Endothelial cell of umbilical vein (primary cell): Measurements from ENCODE around the gene CDK6. TPM values are rescaled to one million over a fixed set of nuclear protein-coding genes. Genes with fewer than 3 reads are reported as not detected.

ENCODE experiments used
- BruUV-seq: library from RNA; stranded (reverse); fragments of 400-500 nt; replicated peaks from 2 replicates; lab custom pipeline; 2021; lab: Mats Ljungman, UMichigan
- CTCF ChIA-PET: fragments of 300-600, 350-600 bp; sonication (Branson Sonifier 250); formaldehyde crosslinking; loops from one replicate; lab custom pipeline; 2021; ENCODE audit warnings: antibody characterized with exemption, inconsistent platforms; lab: Charles Lee
- POLR2A ChIA-PET: fragments of 300-600, 350-600 bp; sonication (Branson Sonifier 250); formaldehyde crosslinking; loops from one replicate; lab custom pipeline; 2021; ENCODE audit warnings: antibody characterized with exemption, inconsistent platforms; lab: Charles Lee
- DNase-seq: peaks from one replicate; pipeline ENCODE4 v3.0.0-alpha.2; 2011; ENCODE audit warnings: low read depth, low spot score
- FAIRE-seq: peaks from 2 replicates; lab custom pipeline; 2011; peaks lifted over from hg19 to GRCh38; lab: Jason Lieb, UNC
- H2AFZ ChIP-seq: 2 replicates; pipeline ENCODE4 v1.6.0; 2012; ENCODE audit warnings: low read depth, low read length, control low read depth, inconsistent platforms
- H3K27ac ChIP-seq: 2 replicates; pipeline ENCODE4 v1.5.1; 2011; ENCODE audit warnings: low read depth, mild to moderate bottlenecking, control low read depth, low read length, moderate library complexity; ENCODE audit not compliant: insufficient read depth
- H3K27me3 ChIP-seq, 2 experiments: 2 replicates each; pipeline versions ENCODE4 v1.6.0 to v1.6.1; 2011; ENCODE audit warnings: low read length in 2 of 2, mixed read lengths in 1 of 2; ENCODE audit not compliant: control insufficient read depth in 2 of 2, insufficient read depth in 2 of 2
- H3K36me3 ChIP-seq, 2 experiments: 2 replicates in 1 of 2; 3 replicates in 1 of 2; pipeline ENCODE4 v1.5.1; 2011; ENCODE audit warnings: low read length in 2 of 2, mild to moderate bottlenecking in 1 of 2, moderate library complexity in 1 of 2; ENCODE audit not compliant: control insufficient read depth in 2 of 2, insufficient read depth in 2 of 2; ENCODE audit errors: extremely low read depth in 1 of 2
- H3K4me1 ChIP-seq: 3 replicates; pipeline ENCODE4 v1.5.1; 2011; ENCODE audit warnings: mild to moderate bottlenecking, low read length; ENCODE audit not compliant: control insufficient read depth, insufficient read depth; ENCODE audit errors: extremely low read depth
- H3K4me2 ChIP-seq: 2 replicates; pipeline ENCODE4 v1.6.1; 2011; ENCODE audit warnings: low read length, control low read depth, mixed read lengths; ENCODE audit not compliant: insufficient read depth
- H3K4me3 ChIP-seq, 3 experiments: fragments of 200-600 bp in 1 of 3; sonication (generic), shearing (Covaris generic) in 1 of 3; replicated peaks in 1 of 3; 2 replicates each; pipeline ENCODE4 v1.5.1; 2011 to 2016; ENCODE audit warnings: control low read depth in 3 of 3, low read length in 3 of 3, mild to moderate bottlenecking in 2 of 3, inconsistent platforms in 1 of 3, low read depth in 1 of 3, moderate library complexity in 1 of 3; ENCODE audit not compliant: insufficient read depth in 1 of 3
- H3K79me2 ChIP-seq: 2 replicates; pipeline ENCODE4 v1.6.0; 2012; ENCODE audit warnings: low read length, inconsistent platforms; ENCODE audit not compliant: control insufficient read depth, insufficient read depth
- H3K9ac ChIP-seq: replicated peaks from 2 replicates; pipeline ENCODE3; 2011; ENCODE audit warnings: low read length, control low read depth; ENCODE audit not compliant: insufficient read depth; ENCODE audit errors: extremely low read depth
- H3K9me1 ChIP-seq: replicated peaks from 3 replicates; pipeline ENCODE4 v1.6.0; 2011; ENCODE audit warnings: mild to moderate bottlenecking, low read length; ENCODE audit not compliant: control insufficient read depth, insufficient read depth; ENCODE audit errors: extremely low read depth
- H3K9me3 ChIP-seq: replicated peaks from 2 replicates; pipeline ENCODE4 v1.5.1; 2012; ENCODE audit warnings: low read length, inconsistent platforms; ENCODE audit not compliant: control insufficient read depth, insufficient read depth
- H4K20me1 ChIP-seq: replicated peaks from 2 replicates; pipeline ENCODE3; 2011; ENCODE audit warnings: mild to moderate bottlenecking, low read length; ENCODE audit not compliant: control insufficient read depth, insufficient read depth; ENCODE audit errors: extremely low read depth
- CTCF ChIP-seq, 2 donors: IDR thresholded peaks; 1 replicate in 1 of 2; 2 replicates in 1 of 2; pipeline ENCODE4 v1.5.1; 2011; ENCODE audit warnings: low read length in 2 of 2, mild to moderate bottlenecking in 2 of 2, moderate library complexity in 2 of 2, control low read depth in 1 of 2, inconsistent platforms in 1 of 2, low read depth in 1 of 2; ENCODE audit not compliant: insufficient read depth in 1 of 2; ENCODE audit errors: extremely low read depth in 1 of 2
- EZH2 ChIP-seq: IDR thresholded peaks from 2 replicates; pipeline ENCODE4 v1.6.1; 2012; ENCODE audit warnings: borderline replicate concordance, low read depth, mild to moderate bottlenecking, moderate library complexity, low read length, inconsistent platforms; ENCODE audit not compliant: severe bottlenecking
- FOS ChIP-seq: IDR thresholded peaks from 2 replicates; pipeline ENCODE4 v1.6.1; 2011; ENCODE audit warnings: mild to moderate bottlenecking, low read length, moderate library complexity, borderline replicate concordance; ENCODE audit not compliant: insufficient read depth
- GATA2 ChIP-seq: IDR thresholded peaks from 2 replicates; pipeline ENCODE4 v1.7.0; 2011; ENCODE audit warnings: low read depth, mild to moderate bottlenecking, moderate library complexity, mixed read lengths, low read length; ENCODE audit not compliant: insufficient read length, insufficient read depth
- JUN ChIP-seq: IDR thresholded peaks from 2 replicates; pipeline ENCODE4 v1.6.1; 2011; ENCODE audit warnings: borderline replicate concordance, low read depth; ENCODE audit not compliant: insufficient read length, insufficient read depth
- MAX ChIP-seq: IDR thresholded peaks from 2 replicates; pipeline ENCODE4 v1.6.1; 2011; ENCODE audit not compliant: insufficient read depth, insufficient read length
- MYC ChIP-seq: IDR thresholded peaks from one replicate; pipeline ENCODE4 v1.6.1; 2011; ENCODE audit warnings: mild to moderate bottlenecking, low read depth, low read length
- POLR2A ChIP-seq: IDR thresholded peaks from 2 replicates; pipeline ENCODE4 v1.6.1; 2012; ENCODE audit warnings: low read depth, mild to moderate bottlenecking, control low read depth, low read length
- POLR2AphosphoS5 ChIP-seq: IDR thresholded peaks from 2 replicates; pipeline ENCODE4 v1.6.1; 2012; ENCODE audit warnings: low read depth, mild to moderate bottlenecking, control low read depth, low read length, moderate library complexity; ENCODE audit not compliant: insufficient read depth
- dilution Hi-C: fragments of 300-500 bp; cut with MboI; formaldehyde crosslinking; loops from one replicate; pipeline ENCODE4 v1.15.0; 2019; ENCODE audit warnings: low sequenced_read_pairs; ENCODE audit not compliant: extremely low pct_ligation_motif_present
- intact Hi-C: fragments of 100-400 bp; cut with micrococcal nuclease; formaldehyde crosslinking; loops from one replicate; pipeline ENCODE4 v1.10.0; 2022
- polyA plus RNA-seq, 4 experiments: library from polyadenylated mRNA; depleted of rRNA in 3 of 4; stranded (reverse) in 3 of 4; unstranded in 1 of 4; fragments of >200 nt; gene quantifications; 2 replicates each; pipeline versions ENCODE4 v1.2.1 to v1.2.3, GENCODE V29; 2011 to 2012; ENCODE audit warnings: missing spikeins in 1 of 4
- total RNA-seq: library from RNA; stranded (reverse); gene quantifications from 2 replicates; pipeline ENCODE4 v1.2.3, GENCODE V29; 2021

The CDK6 gene
- total and polyA plus RNA-seq, 2 donors (not counting 3 experiments of a cell fraction or from before 2014, with no cell fraction given) = 6.0 to 28.2 TPM

- TF ChIP-seq POLR2AphosphoS5 = no peak
- TF ChIP-seq JUN = no peak
- no peak for TF ChIP-seq MYC
- TF ChIP-seq POLR2A = no peak
- TF ChIP-seq GATA2 = no peak
- no peak for TF ChIP-seq FOS
- TF ChIP-seq MAX = no peak
- TF ChIP-seq EZH2 = no peak
- no peak for TF ChIP-seq CTCF (IDR thresholded peaks at IDR 0.05; ENCODE audit: extremely low read depth in 1 of 2, insufficient read depth in 1 of 2, low read depth in 1 of 2, low read length in 2 of 2)
- Histone ChIP-seq H3K36me3 (no peaks in the 10 kb centered on the region), H3K9ac (no peak overlapping the region), H3K27me3 (no peaks in the 10 kb centered on the region), H3K4me2 (no peak overlapping the region), H3K9me1 (no peaks in the 10 kb centered on the region), H3K4me1 (peaks cover 5% of the 10 kb centered on the region), H3K4me3 (no peak overlapping the region), H4K20me1 (no peaks in the 10 kb centered on the region), H3K79me2 (no peaks in the 10 kb centered on the region), H2AFZ (no peak overlapping the region), H3K27ac (no peak overlapping the region), H3K9me3 (no peaks in the 10 kb centered on the region)
- DNase-seq = peak; percentile 69
- ChIA-PET POLR2A (no interaction called here), CTCF (interaction anchor here (0.7 to 1.6 kb wide), 3 partner anchors 8 to 50 kb away, joined by 3 to 4 read pairs (median 3); no protein-coding TSS in a partner anchor)
- BruUV-seq = no TSS peak
- dilution Hi-C loops (no loop called here), intact Hi-C loops (loop anchor here (1.0 kb wide), 2 partner anchors 38 to 50 kb away; no protein-coding TSS in a partner anchor)
- peak; percentile 24 for FAIRE-seq
These were observed 153.4 kb downstream of the CDK6 start for GRCh38 chr7:92682903-92683539.
